Esophagus squamous epithelium (tissue), 4 donors: ENCODE results near the gene PCDHB10.
"Not testable (repeated sequence)": the region's sequence is repeated elsewhere in the genome, so short reads cannot be mapped to it uniquely, and the experiment has no call there.

Source experiments
- CTCF ChIP-seq, 6 experiments: fragments of 450-650 bp in 4 of 6; fragments of 200-600 bp in 2 of 6; sonication (generic) in 2 of 6; IDR thresholded peaks; one replicate each; pipeline ENCODE4 v1.5.1; 2016 to 2019; ENCODE audit warnings: antibody characterized with exemption in 6 of 6, mild to moderate bottlenecking in 4 of 6, moderate library complexity in 4 of 6
- POLR2A ChIP-seq, 4 donors: fragments of 450-650 bp; IDR thresholded peaks; one replicate each; pipeline ENCODE4 v1.6.1; 2017; ENCODE audit warnings: antibody characterized with exemption in 4 of 4, mild to moderate bottlenecking in 4 of 4, moderate library complexity in 3 of 4

DNA sequence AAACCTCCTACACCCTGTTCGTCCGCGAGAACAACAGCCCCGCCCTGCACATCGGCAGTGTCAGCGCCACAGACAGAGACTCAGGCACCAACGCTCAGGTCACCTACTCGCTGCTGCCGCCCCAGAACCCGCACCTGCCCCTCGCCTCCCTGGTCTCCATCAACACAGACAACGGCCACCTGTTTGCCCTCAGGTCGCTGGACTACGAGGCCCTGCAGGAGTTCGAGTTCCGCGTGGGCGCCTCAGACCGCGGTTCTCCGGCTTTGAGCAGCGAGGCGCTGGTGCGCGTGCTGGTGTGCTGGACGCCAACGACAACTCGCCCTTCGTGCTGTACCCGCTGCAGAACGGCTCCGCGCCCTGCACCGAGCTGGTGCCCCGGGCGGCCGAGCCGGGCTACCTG lies 34.8 kb upstream of the PCDHB10 start:
- not testable (repeated sequence) for TF ChIP-seq POLR2A, CTCF (IDR thresholded peaks at IDR 0.05)
